H1 (cell line): ENCODE results near the gene AMT. TPM values are rescaled to one million over a fixed set of nuclear protein-coding genes. Genes with fewer than 3 reads are reported as not detected.

Source experiments
- CTCF ChIA-PET: fragments of 300-600 bp; sonication (Branson Sonifier 250); formaldehyde crosslinking; loops from one replicate; lab custom pipeline; 2021; ENCODE audit not compliant: partially characterized antibody; lab: Charles Lee
- POLR2A ChIA-PET: fragments of 300-600 bp; sonication (Branson Sonifier 250); formaldehyde crosslinking; loops from one replicate; lab custom pipeline; 2021; ENCODE audit warnings: inconsistent platforms; ENCODE audit not compliant: partially characterized antibody; lab: Charles Lee
- DNase-seq, 2 experiments: peaks; one replicate each; pipeline versions ENCODE4 v3.0.0 to v3.0.0-alpha.2; 2010 to 2022; ENCODE audit warnings: low spot score in 2 of 2, low read depth in 1 of 2, mixed read lengths in 1 of 2
- FAIRE-seq: peaks from 2 replicates; lab custom pipeline; 2011; peaks lifted over from hg19 to GRCh38; lab: Jason Lieb, UNC
- H2AFZ ChIP-seq: 2 replicates; pipeline ENCODE4 v1.8.1; 2012; ENCODE audit warnings: low read length, inconsistent platforms
- H2AK5ac ChIP-seq: 2 replicates; pipeline ENCODE4 v1.6.1; 2013; ENCODE audit warnings: low read depth, low read length
- H2BK120ac ChIP-seq: replicated peaks from 2 replicates; pipeline ENCODE3; 2013; ENCODE audit warnings: low read depth, low read length, inconsistent platforms
- H2BK12ac ChIP-seq: 2 replicates; pipeline ENCODE4 v1.6.1; 2013; ENCODE audit warnings: low read depth, low read length
- H2BK15ac ChIP-seq: 2 replicates; pipeline ENCODE4 v1.6.1; 2013; ENCODE audit warnings: low read length
- H2BK20ac ChIP-seq: 2 replicates; pipeline ENCODE4 v1.6.1; 2013; ENCODE audit warnings: low read length
- H2BK5ac ChIP-seq: 2 replicates; pipeline ENCODE4 v1.6.1; 2013; ENCODE audit warnings: low read depth, low read length
- H3K14ac ChIP-seq: 2 replicates; pipeline ENCODE4 v1.6.1; 2013; ENCODE audit warnings: inconsistent platforms; ENCODE audit not compliant: insufficient read length
- H3K18ac ChIP-seq: 2 replicates; pipeline ENCODE4 v1.6.1; 2013; ENCODE audit warnings: low read length; ENCODE audit errors: extremely low read depth
- H3K23ac ChIP-seq: 2 replicates; pipeline ENCODE4 v1.6.1; 2013; ENCODE audit warnings: inconsistent platforms; ENCODE audit not compliant: insufficient read length
- H3K23me2 ChIP-seq: 2 replicates; pipeline ENCODE4 v1.6.1; 2013; ENCODE audit warnings: low read depth, low read length
- H3K27ac ChIP-seq: 2 replicates; pipeline ENCODE4 v1.6.1; 2011; ENCODE audit warnings: low read depth, low read length, inconsistent platforms
- H3K27me3 ChIP-seq, 4 experiments: replicated peaks in 1 of 4; 1 replicate in 1 of 4; 2 replicates in 3 of 4; pipeline versions ENCODE4 v1.6.1 to v1.8.1; 2011 to 2013; ENCODE audit warnings: low read length in 3 of 4, mild to moderate bottlenecking in 3 of 4, inconsistent platforms in 2 of 4, mixed read lengths in 2 of 4, moderate library complexity in 1 of 4; ENCODE audit not compliant: control insufficient read depth in 3 of 4, insufficient read depth in 3 of 4; ENCODE audit errors: extremely low read depth in 1 of 4
- H3K36me3 ChIP-seq, 4 experiments: 2 replicates each; pipeline versions ENCODE4 v1.6.1 to v1.8.1; 2011 to 2013; ENCODE audit warnings: mild to moderate bottlenecking in 4 of 4, low read length in 3 of 4, moderate library complexity in 2 of 4, control low read depth in 1 of 4, inconsistent platforms in 1 of 4; ENCODE audit not compliant: insufficient read depth in 4 of 4, control insufficient read depth in 2 of 4
- H3K4ac ChIP-seq: replicated peaks from 2 replicates; pipeline ENCODE3; 2013; ENCODE audit warnings: low read length, low read depth, mixed read lengths, inconsistent platforms; ENCODE audit not compliant: insufficient read length
- H3K4me1 ChIP-seq, 4 experiments: replicated peaks in 1 of 4; 1 replicate in 1 of 4; 2 replicates in 3 of 4; pipeline versions ENCODE4 v1.6.1 to v1.8.1; 2011 to 2013; ENCODE audit warnings: low read length in 3 of 4, inconsistent platforms in 2 of 4, mixed read lengths in 1 of 4; ENCODE audit not compliant: insufficient read depth in 4 of 4, control insufficient read depth in 3 of 4
- H3K4me2 ChIP-seq, 2 experiments: 2 replicates each; pipeline versions ENCODE4 v1.6.1 to v1.8.1; 2011 to 2013; ENCODE audit warnings: low read depth in 2 of 2, low read length in 2 of 2, control low read depth in 1 of 2, inconsistent platforms in 1 of 2, mild to moderate bottlenecking in 1 of 2; ENCODE audit not compliant: insufficient read depth in 1 of 2
- H3K4me3 ChIP-seq, 4 experiments: fragments of 200-600, 300-600 bp in 1 of 4; sonication (generic), shearing (Covaris generic), sonication (Bioruptor Twin) in 1 of 4; 2 replicates each; pipeline versions ENCODE4 v1.5.1 to v1.8.1; 2011 to 2016; ENCODE audit warnings: low read length in 4 of 4, low read depth in 3 of 4, control low read depth in 2 of 4, inconsistent platforms in 2 of 4, mild to moderate bottlenecking in 2 of 4, mixed read lengths in 1 of 4, moderate library complexity in 1 of 4; ENCODE audit not compliant: insufficient read depth in 2 of 4; ENCODE audit errors: extremely low read depth in 1 of 4
- H3K56ac ChIP-seq: replicated peaks from 2 replicates; pipeline ENCODE3; 2013; ENCODE audit warnings: low read depth, mild to moderate bottlenecking, mixed read lengths, low read length, inconsistent platforms; ENCODE audit not compliant: insufficient read length
- H3K79me1 ChIP-seq: 2 replicates; pipeline ENCODE4 v1.6.1; 2013; ENCODE audit warnings: low read depth, low read length, control low read depth
- H3K79me2 ChIP-seq, 2 experiments: 2 replicates each; pipeline versions ENCODE4 v1.6.1 to v1.8.1; 2012 to 2013; ENCODE audit warnings: low read length in 2 of 2, mild to moderate bottlenecking in 2 of 2, inconsistent platforms in 1 of 2; ENCODE audit not compliant: insufficient read depth in 2 of 2, control insufficient read depth in 1 of 2
- H3K9ac ChIP-seq, 4 experiments: replicated peaks in 1 of 4; 1 replicate in 1 of 4; 2 replicates in 3 of 4; pipeline versions ENCODE4 v1.6.1 to v1.8.1; 2011 to 2013; ENCODE audit warnings: low read depth in 3 of 4, low read length in 3 of 4, control low read depth in 2 of 4, mild to moderate bottlenecking in 2 of 4, moderate library complexity in 2 of 4, inconsistent platforms in 1 of 4; ENCODE audit errors: extremely low read depth in 1 of 4
- H3K9me3 ChIP-seq, 2 experiments: 2 replicates each; pipeline versions ENCODE4 v1.6.1 to v1.8.1; 2012 to 2013; ENCODE audit warnings: mild to moderate bottlenecking in 2 of 2, moderate library complexity in 2 of 2, control low read depth in 1 of 2, inconsistent platforms in 1 of 2, low read depth in 1 of 2, low read length in 1 of 2, mixed read lengths in 1 of 2; ENCODE audit not compliant: insufficient read depth in 2 of 2
- H4K20me1 ChIP-seq, 2 experiments: replicated peaks in 1 of 2; 2 replicates each; pipeline versions ENCODE3 to v1.8.1; 2011 to 2013; ENCODE audit warnings: inconsistent platforms in 2 of 2, low read length in 2 of 2, mild to moderate bottlenecking in 1 of 2; ENCODE audit not compliant: insufficient read depth in 2 of 2, control insufficient read depth in 1 of 2
- H4K5ac ChIP-seq: 2 replicates; pipeline ENCODE4 v1.6.1; 2013; ENCODE audit warnings: low read length, low read depth, mixed read lengths, inconsistent platforms; ENCODE audit not compliant: insufficient read length
- H4K8ac ChIP-seq: 2 replicates; pipeline ENCODE4 v1.8.0; 2013; ENCODE audit warnings: mild to moderate bottlenecking, moderate library complexity, low read length, inconsistent platforms; ENCODE audit not compliant: insufficient read depth; ENCODE audit errors: extremely low read depth
- H4K91ac ChIP-seq: replicated peaks from 2 replicates; pipeline ENCODE3; 2013; ENCODE audit warnings: low read length, mixed read lengths, inconsistent platforms; ENCODE audit not compliant: insufficient read length
- HDAC6 ChIP-seq: IDR thresholded peaks from one replicate; pipeline ENCODE4 v1.7.1; 2012; ENCODE audit warnings: low read depth, mild to moderate bottlenecking, inconsistent platforms, low read length, moderate library complexity
- POU5F1 ChIP-seq: IDR thresholded peaks from 2 replicates; pipeline ENCODE4 v1.6.1; 2011; ENCODE audit warnings: low read depth, mild to moderate bottlenecking, low read length, moderate library complexity
- RNF2 ChIP-seq: fragments of 200-900, 300-1000 bp; sonication (generic); IDR thresholded peaks from 2 replicates; pipeline ENCODE4 v1.7.1; 2016; ENCODE audit warnings: borderline replicate concordance, low read depth, mild to moderate bottlenecking, antibody characterized with exemption, low read length; ENCODE audit not compliant: poor library complexity, severe bottlenecking; ENCODE audit errors: missing control alignments
- WGBS, 2 experiments: shearing (Covaris generic) in 1 of 2; methylation state at CpG; one replicate each; pipeline versions ENCODE4 v1.1.6 to v1.1.7; 2013 to 2015; ENCODE audit warnings: low lambda C conversion rate in 2 of 2, mixed read lengths in 2 of 2, inconsistent platforms in 1 of 2, low coverage in 1 of 2, missing lambda C conversion rate in 1 of 2; ENCODE audit not compliant: insufficient replicate concordance in 2 of 2, insufficient coverage in 1 of 2, insufficient read length in 1 of 2; ENCODE audit errors: extremely low coverage in 1 of 2, missing lambda C conversion rate in 1 of 2; 5-methylcytosine and 5-hydroxymethylcytosine counted together
- polyA plus RNA-seq, 7 experiments: library from polyadenylated mRNA; depleted of rRNA in 3 of 7; stranded (reverse) in 5 of 7; unstranded in 2 of 7; fragments of >200 nt in 5 of 7; fragments of 200-250 nt in 2 of 7; gene quantifications; 1 replicate in 5 of 7; 2 replicates in 1 of 7; 4 replicates in 1 of 7; pipeline versions ENCODE4 v1.2.1 to v1.2.3, GENCODE V29; 2011 to 2013; ENCODE audit warnings: missing spikeins in 2 of 7, mixed read lengths in 2 of 7
- total RNA-seq: library from RNA; stranded (reverse); fragmentation: NEBNext Ultra II Directional; extraction: Animal tissue kit (Norgen Biotek cat#: 25700); gene quantifications from 2 replicates; pipeline ENCODE4 v1.2.1, GENCODE V29; 2021
- TF ChIP-seq, protein P1 (sequence below): IDR thresholded peaks from 2 replicates; pipeline ENCODE4 v1.6.1; 2011; ENCODE audit warnings: low read length, improper control_type of control experiment

Gene AMT
- total and polyA plus RNA-seq, 2 of the 8 experiments (the other 6 are each of a cell fraction or from before 2014, with no cell fraction given): 46.5 to 92.4 TPM

DNA sequence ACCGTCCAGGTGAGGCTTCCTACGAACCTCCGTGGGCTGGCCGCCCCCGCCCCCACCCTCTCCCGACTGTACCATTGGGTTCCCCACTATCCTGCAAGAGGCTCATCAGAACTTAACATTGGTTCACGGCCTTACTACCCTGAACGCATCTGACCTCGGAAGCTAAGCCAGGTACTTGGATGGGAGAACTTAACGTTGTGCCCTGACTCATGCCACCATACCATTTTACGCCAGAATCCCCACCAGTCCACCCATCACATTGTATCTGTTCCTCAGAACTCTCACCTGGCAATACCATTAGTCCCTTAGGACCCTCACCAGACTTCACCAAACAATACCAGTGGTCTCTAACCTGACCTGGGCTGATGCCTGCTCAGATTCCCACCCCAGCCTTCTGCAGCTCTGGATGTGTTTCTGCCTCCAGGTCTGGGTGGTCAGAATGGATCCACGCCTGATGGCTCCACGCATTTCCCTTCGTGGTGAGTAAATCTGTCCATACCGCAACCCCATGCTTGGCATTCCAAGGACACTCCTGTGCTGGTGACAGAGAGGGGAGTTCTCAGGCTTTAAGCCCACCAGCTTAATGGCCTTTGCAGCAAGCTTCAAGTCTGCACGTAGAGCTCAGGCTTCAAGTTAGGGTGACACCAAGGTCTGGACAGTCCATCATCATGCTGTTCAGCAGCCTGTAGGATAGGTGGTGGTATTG is 9.5 kb downstream of the AMT start:
- Histone ChIP-seq H3K4me2 (peak overlapping the region; percentile 80 to 93), H4K8ac (peak overlapping the region; percentile 90; the same call in 1 of the 2 replicates), H2BK120ac (no peak overlapping the region), H3K23me2 (peaks cover 16% of the 10 kb centered on the region), H2BK20ac (no peak overlapping the region), H3K4me1 (peaks cover 3 to 13% (median 10%) of the 10 kb centered on the region in 4 experiments; a peak in 6 of 7 replicates), H2BK5ac (peak overlapping the region; percentile 96), H2BK15ac (peak overlapping the region; percentile 92; the same call in 1 of the 2 replicates), H4K5ac (no peak overlapping the region), H2AK5ac (peak overlapping the region; percentile 83), H3K9me3 (no peaks in the 10 kb centered on the region), H3K14ac (no peak overlapping the region), H3K23ac (no peak overlapping the region), H4K20me1 (peaks cover 10 to 14% of the 10 kb centered on the region in 2 experiments), H3K4ac (no peak overlapping the region), H2AFZ (0 out of 2 replicates have a peak overlapping the region, but pooled peaks have one; percentile 8), H3K56ac (peak overlapping the region; percentile 86), H3K79me1 (peaks cover 12% of the 10 kb centered on the region), H3K79me2 (peaks cover 25 to 36% of the 10 kb centered on the region in 2 experiments), H2BK12ac (peak overlapping the region; percentile 50; the same call in 1 of the 2 replicates), H3K18ac (peak overlapping the region; percentile 97; the same call in 1 of the 2 replicates), H3K4me3 (peak overlapping the region; percentile 68 to 99 (median 90)), H3K27me3 (no peaks in the 10 kb centered on the region), H3K36me3 (peaks cover 0 to 7% (median 4%) of the 10 kb centered on the region in 4 experiments; a peak in 2 of 8 replicates), H4K91ac (peak overlapping the region; percentile 89), H3K9ac (peak overlapping the region in 3 of 4 experiments; percentile 73 to 85 (median 75); a peak in 3 of 7 replicates), H3K27ac (no peak overlapping the region)
- POLR2A ChIA-PET: interaction anchor here (0.6 to 4.2 kb wide), 22 partner anchors 9 to 320 kb away, joined by 3 to 57 read pairs (median 5); partner anchors contain the start of genes AMT, DAG1, GPX1 and NICN1
- TF ChIP-seq RNF2 (no peak), POU5F1 (no peak), HDAC6 (no peak)
- TF ChIP-seq, protein P1, sequence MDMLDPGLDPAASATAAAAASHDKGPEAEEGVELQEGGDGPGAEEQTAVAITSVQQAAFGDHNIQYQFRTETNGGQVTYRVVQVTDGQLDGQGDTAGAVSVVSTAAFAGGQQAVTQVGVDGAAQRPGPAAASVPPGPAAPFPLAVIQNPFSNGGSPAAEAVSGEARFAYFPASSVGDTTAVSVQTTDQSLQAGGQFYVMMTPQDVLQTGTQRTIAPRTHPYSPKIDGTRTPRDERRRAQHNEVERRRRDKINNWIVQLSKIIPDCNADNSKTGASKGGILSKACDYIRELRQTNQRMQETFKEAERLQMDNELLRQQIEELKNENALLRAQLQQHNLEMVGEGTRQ: no peak
- no peak for DNase-seq
- CTCF ChIA-PET: interaction anchor here (0.5 to 1.6 kb wide), 6 partner anchors 9 to 613 kb away, joined by 3 to 9 read pairs (median 4); no protein-coding TSS in a partner anchor
- FAIRE-seq: no peak
- 76% methylated on average over 12 of the region's 16 CpGs; no CpG with 5 or more reads in 1 of the 2 experiments for WGBS, 2 experiments
